Measurements from ENCODE around the gene CTRB1. TPM values are rescaled to one million over a fixed set of nuclear protein-coding genes. Genes with fewer than 3 reads are reported as not detected.
A peak's percentile ranks its signal among the peaks of the same experiment; 100 is the strongest.

CTRB1 gene
- total RNA-seq, 1 donor, result not detected

DNA sequence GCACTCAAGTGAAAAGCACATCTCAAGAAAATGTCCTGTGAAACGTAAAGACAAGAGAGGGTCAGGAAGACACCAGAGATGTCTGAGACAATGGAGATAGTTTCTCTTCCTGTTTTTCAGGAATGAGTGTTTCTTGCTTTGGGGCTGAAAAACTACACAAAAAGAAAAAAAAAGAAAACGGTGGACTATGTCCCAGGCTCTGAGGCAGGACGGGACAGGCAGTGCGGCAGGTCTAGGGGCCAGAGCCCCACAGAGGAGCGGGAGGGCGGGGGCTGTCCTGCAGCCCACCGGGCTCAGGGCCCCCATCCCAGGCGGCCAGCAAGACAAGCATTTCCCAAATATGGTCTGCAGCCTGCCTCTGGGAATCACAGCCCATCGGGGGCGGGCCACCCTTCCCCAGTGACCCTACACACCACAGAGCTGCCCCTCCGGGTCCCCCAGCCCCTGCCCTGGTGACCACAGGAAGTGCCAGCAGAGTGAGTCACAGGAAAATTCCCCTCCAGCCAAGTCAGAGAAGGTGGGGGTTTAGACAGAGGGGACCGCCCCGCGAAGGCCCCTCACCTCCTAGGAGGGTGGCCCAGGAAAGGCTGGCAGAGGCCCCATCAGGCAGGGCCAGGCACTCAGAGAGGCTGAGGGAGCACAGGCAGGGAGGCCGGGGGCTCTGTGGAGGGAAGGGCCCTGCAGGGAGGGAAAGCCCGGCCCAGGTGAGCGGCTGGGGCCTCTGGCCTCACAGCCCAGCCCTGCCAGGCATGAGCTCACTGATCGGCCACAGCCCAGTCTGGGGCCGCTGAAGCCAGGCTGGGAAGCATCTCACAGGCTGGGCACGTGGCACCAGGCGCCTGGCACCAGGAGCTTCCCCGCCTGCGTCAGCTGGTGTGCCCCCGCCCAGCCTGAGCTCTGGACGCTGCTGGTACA, 26.3 kb downstream of the CTRB1 start:
- Histone ChIP-seq H3K79me2 (ENCODE audit: insufficient read depth, low read length) (peaks cover 96% of the 10 kb centered on the region), H3K4me2 (ENCODE audit: insufficient read depth, low read length) (peak overlapping the region; percentile 72), H4K20me1 (ENCODE audit: insufficient read depth, low read length) (peaks cover 52% of the 10 kb centered on the region), H3K36me3 (ENCODE audit: insufficient read depth, low read length) (peaks cover 46% of the 10 kb centered on the region), H3K27me3 (ENCODE audit: insufficient read depth, low read length) (no peaks in the 10 kb centered on the region), H3K9me3 (ENCODE audit: low read depth, low read length) (no peaks in the 10 kb centered on the region), H3K27ac (ENCODE audit: low read depth, low read length) (peak overlapping the region; percentile 99), H2AFZ (ENCODE audit: low read length) (no peak overlapping the region), H3K4me1 (ENCODE audit: insufficient read depth, low read length) (peaks cover 69% of the 10 kb centered on the region), H3K4me3 (ENCODE audit: insufficient read depth, low read length) (peak overlapping the region; percentile 46)
- TF ChIP-seq, protein P1, sequence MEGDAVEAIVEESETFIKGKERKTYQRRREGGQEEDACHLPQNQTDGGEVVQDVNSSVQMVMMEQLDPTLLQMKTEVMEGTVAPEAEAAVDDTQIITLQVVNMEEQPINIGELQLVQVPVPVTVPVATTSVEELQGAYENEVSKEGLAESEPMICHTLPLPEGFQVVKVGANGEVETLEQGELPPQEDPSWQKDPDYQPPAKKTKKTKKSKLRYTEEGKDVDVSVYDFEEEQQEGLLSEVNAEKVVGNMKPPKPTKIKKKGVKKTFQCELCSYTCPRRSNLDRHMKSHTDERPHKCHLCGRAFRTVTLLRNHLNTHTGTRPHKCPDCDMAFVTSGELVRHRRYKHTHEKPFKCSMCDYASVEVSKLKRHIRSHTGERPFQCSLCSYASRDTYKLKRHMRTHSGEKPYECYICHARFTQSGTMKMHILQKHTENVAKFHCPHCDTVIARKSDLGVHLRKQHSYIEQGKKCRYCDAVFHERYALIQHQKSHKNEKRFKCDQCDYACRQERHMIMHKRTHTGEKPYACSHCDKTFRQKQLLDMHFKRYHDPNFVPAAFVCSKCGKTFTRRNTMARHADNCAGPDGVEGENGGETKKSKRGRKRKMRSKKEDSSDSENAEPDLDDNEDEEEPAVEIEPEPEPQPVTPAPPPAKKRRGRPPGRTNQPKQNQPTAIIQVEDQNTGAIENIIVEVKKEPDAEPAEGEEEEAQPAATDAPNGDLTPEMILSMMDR (IDR thresholded peaks at IDR 0.05; ENCODE audit: extremely low read depth, low read depth, low read length), result no peak
- DNase-seq (ENCODE audit: insufficient read length, low spot score, missing footprints), result peak; percentile 100

GRCh38 chr16:75246504-75247205, 27.9 kb downstream of the CTRB1 start:
- TF ChIP-seq, protein P1 (IDR thresholded peaks at IDR 0.05; ENCODE audit: extremely low read depth, low read depth, low read length), result no peak
- H3K27ac ChIP-seq (ENCODE audit: low read depth, low read length), result peak overlapping the region; percentile 99
- H3K9me3 ChIP-seq (ENCODE audit: low read depth, low read length), result no peaks in the 10 kb centered on the region
- H3K4me3 ChIP-seq (ENCODE audit: insufficient read depth, low read length), result peak overlapping the region; percentile 30
- no peaks in the 10 kb centered on the region for H3K27me3 ChIP-seq (ENCODE audit: insufficient read depth, low read length)
- peaks cover 93% of the 10 kb centered on the region for H3K79me2 ChIP-seq (ENCODE audit: insufficient read depth, low read length)
- no peak overlapping the region for H2AFZ ChIP-seq (ENCODE audit: low read length)
- H3K4me1 ChIP-seq (ENCODE audit: insufficient read depth, low read length), result peaks cover 69% of the 10 kb centered on the region
- peak; percentile 95 for DNase-seq (ENCODE audit: insufficient read length, low spot score, missing footprints)
- H4K20me1 ChIP-seq (ENCODE audit: insufficient read depth, low read length), result peaks cover 54% of the 10 kb centered on the region
- peak overlapping the region; percentile 72 for H3K4me2 ChIP-seq (ENCODE audit: insufficient read depth, low read length)
- H3K36me3 ChIP-seq (ENCODE audit: insufficient read depth, low read length), result peaks cover 31% of the 10 kb centered on the region

DNA sequence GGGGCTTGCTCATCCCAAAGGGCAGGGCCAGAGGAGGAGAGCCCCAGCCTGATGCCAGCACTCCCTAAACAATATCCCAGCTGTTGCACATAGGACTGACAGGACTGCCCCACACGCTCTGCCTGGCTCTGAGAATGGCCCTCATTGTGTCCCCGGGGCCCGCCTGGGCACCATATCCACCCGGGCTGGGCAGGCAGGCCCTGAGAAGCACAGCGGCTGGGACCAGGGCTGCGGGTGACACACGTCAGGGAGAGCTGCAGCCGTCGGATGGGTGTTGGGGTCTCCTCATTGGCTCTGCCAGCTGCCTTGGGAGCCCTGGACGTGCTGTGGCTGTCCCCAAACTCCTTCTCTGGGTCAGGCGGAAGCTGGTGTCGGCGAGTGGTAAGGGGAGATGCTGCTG, 28.5 kb downstream of the CTRB1 start:
- Histone ChIP-seq H3K9me3 (ENCODE audit: low read depth, low read length) (no peaks in the 10 kb centered on the region), H3K4me2 (ENCODE audit: insufficient read depth, low read length) (peak overlapping the region; percentile 43), H3K27me3 (ENCODE audit: insufficient read depth, low read length) (no peaks in the 10 kb centered on the region), H4K20me1 (ENCODE audit: insufficient read depth, low read length) (peaks cover 60% of the 10 kb centered on the region), H3K27ac (ENCODE audit: low read depth, low read length) (peak overlapping the region; percentile 99), H3K79me2 (ENCODE audit: insufficient read depth, low read length) (peaks cover 93% of the 10 kb centered on the region), H3K36me3 (ENCODE audit: insufficient read depth, low read length) (peaks cover 25% of the 10 kb centered on the region), H2AFZ (ENCODE audit: low read length) (no peak overlapping the region), H3K4me1 (ENCODE audit: insufficient read depth, low read length) (peaks cover 75% of the 10 kb centered on the region), H3K4me3 (ENCODE audit: insufficient read depth, low read length) (no peak overlapping the region)
- DNase-seq (ENCODE audit: insufficient read length, low spot score, missing footprints), result no peak
- TF ChIP-seq, protein P1 (IDR thresholded peaks at IDR 0.05; ENCODE audit: extremely low read depth, low read depth, low read length), result no peak

DNA sequence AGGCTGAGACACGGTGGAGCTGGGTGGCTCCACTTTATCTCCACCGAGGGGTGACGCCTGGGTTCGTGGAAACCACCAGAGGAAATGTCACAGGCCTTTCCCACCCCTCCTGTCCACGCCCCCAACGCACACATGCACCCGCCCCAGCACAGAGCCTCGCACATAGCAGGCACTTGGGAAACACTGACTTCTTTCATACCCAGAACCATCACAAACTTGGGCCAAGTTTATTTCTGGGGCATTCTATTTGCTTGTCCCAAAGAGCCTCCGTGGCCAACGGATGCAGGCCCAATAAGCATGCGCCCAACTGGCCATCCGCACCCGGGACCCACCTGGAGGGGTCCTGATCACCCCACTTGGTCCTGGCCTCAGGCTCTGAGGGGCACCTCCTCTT, 29.4 kb downstream of the CTRB1 start:
- Histone ChIP-seq H4K20me1 (ENCODE audit: insufficient read depth, low read length) (peaks cover 68% of the 10 kb centered on the region), H3K79me2 (ENCODE audit: insufficient read depth, low read length) (peaks cover 93% of the 10 kb centered on the region), H3K4me1 (ENCODE audit: insufficient read depth, low read length) (peaks cover 84% of the 10 kb centered on the region), H3K4me2 (ENCODE audit: insufficient read depth, low read length) (peak overlapping the region; percentile 97), H3K4me3 (ENCODE audit: insufficient read depth, low read length) (peak overlapping the region; percentile 25), H3K27me3 (ENCODE audit: insufficient read depth, low read length) (no peaks in the 10 kb centered on the region), H3K27ac (ENCODE audit: low read depth, low read length) (peak overlapping the region; percentile 99), H2AFZ (ENCODE audit: low read length) (no peak overlapping the region), H3K9me3 (ENCODE audit: low read depth, low read length) (no peaks in the 10 kb centered on the region), H3K36me3 (ENCODE audit: insufficient read depth, low read length) (peaks cover 17% of the 10 kb centered on the region)
- TF ChIP-seq, protein P1 (IDR thresholded peaks at IDR 0.05; ENCODE audit: extremely low read depth, low read depth, low read length), result no peak
- DNase-seq (ENCODE audit: insufficient read length, low spot score, missing footprints), result peak; percentile 92

All from osteoblast (primary cell).